ENCODE data around the gene SRRM3. TPM values are rescaled to one million over a fixed set of nuclear protein-coding genes. Genes with fewer than 3 reads are reported as not detected.
"Not testable (repeated sequence)": the region's sequence is repeated elsewhere in the genome, so short reads cannot be mapped to it uniquely, and the experiment has no call there.

The SRRM3 gene
- polyA plus RNA-seq, 1 donor (not counting 4 experiments of a cell fraction or from before 2014, with no cell fraction given): 0.30 TPM

DNA sequence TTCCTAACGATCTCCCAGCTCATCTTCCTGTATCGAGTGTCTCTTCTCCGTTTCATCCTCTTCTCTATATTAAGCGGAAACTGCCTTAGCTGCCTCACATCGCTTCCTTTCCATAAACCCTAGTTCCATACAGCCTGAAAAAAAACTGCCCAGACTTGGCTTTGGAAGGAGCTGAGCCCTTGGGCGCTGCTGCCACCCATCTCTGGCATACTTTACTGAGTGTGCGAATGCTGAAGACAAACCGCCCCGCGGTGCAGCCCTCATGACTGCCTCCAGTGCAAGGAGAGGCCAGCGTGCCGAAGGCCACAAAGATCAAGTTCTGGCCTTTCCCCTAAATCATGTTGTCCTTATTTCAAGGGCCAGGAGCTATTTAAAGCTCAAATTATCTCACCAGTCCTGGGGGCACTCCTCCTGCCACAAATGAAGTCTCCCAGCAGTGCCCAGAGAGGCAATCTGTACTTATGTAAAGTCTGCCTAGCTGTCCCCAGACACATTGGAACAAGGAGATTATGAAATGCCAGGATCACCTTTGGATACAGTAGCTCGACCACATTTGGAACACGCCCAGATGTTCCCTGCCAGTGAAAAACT is 131.9 kb downstream of the SRRM3 start:
- H4K20me1 ChIP-seq (ENCODE audit: control insufficient read depth, extremely low read depth, insufficient read depth, low read length): peaks cover 72% of the 10 kb centered on the region
- no peak overlapping the region for H2AFZ ChIP-seq (ENCODE audit: control insufficient read depth, low read length)
- H3K27me3 ChIP-seq (ENCODE audit: control insufficient read depth, extremely low read depth, insufficient read depth, low read length): no peaks in the 10 kb centered on the region
- H3K27ac ChIP-seq (ENCODE audit: control insufficient read depth, insufficient read depth, low read length): peak overlapping the region; percentile 45
- H3K4me2 ChIP-seq (ENCODE audit: control insufficient read depth, extremely low read depth, insufficient read depth, low read depth, low read length): peak overlapping the region; percentile 51
- peaks cover 97% of the 10 kb centered on the region for H3K79me2 ChIP-seq (ENCODE audit: control insufficient read depth, insufficient read depth, low read length)
- H3K9ac ChIP-seq (ENCODE audit: control insufficient read depth, extremely low read depth, insufficient read depth, low read length): peak overlapping the region; percentile 47
- peaks cover 10% of the 10 kb centered on the region for H3K9me1 ChIP-seq (ENCODE audit: control insufficient read depth, extremely low read depth, insufficient read depth, low read length)
- TF ChIP-seq CTCF (optimal IDR thresholded peaks at IDR 0.05 in 1 of 3, IDR thresholded peaks at IDR 0.05 in 1 of 3, conservative IDR thresholded peaks at IDR 0.05 in 1 of 3; ENCODE audit: extremely low read depth in 1 of 3, insufficient read depth in 2 of 3, low read length in 3 of 3) (no peak), EZH2 (IDR thresholded peaks at IDR 0.05; ENCODE audit: low read length) (no peak)
- dilution Hi-C loops (cut with MboI; ENCODE audit: extremely low pct_ligation_motif_present, low sequenced_read_pairs): no loop called here
- peaks cover 27% of the 10 kb centered on the region for H3K4me1 ChIP-seq (ENCODE audit: control insufficient read depth, extremely low read depth, insufficient read depth, low read length)
- peaks cover 36 to 56% of the 10 kb centered on the region in 2 experiments for H3K36me3 ChIP-seq (ENCODE audit: control insufficient read depth in 2 of 2, extremely low read depth in 1 of 2, insufficient read depth in 2 of 2, low read length in 2 of 2)
- H3K9me3 ChIP-seq (ENCODE audit: control insufficient read depth, low read depth, low read length): no peaks in the 10 kb centered on the region
- no peak overlapping the region for H3K4me3 ChIP-seq (ENCODE audit: control insufficient read depth in 2 of 3, extremely low read depth in 1 of 3, insufficient read depth in 2 of 3, low read depth in 1 of 3, low read length in 3 of 3)
- DNase-seq (ENCODE audit: low read depth, low spot score) (no peak), FAIRE-seq (no peak)

GRCh38 chr7:76334320-76334967 is 132.7 kb downstream of the SRRM3 start:
- no peak for FAIRE-seq
- peaks cover 31 to 51% of the 10 kb centered on the region in 2 experiments for H3K36me3 ChIP-seq (ENCODE audit: control insufficient read depth in 2 of 2, extremely low read depth in 1 of 2, insufficient read depth in 2 of 2, low read length in 2 of 2)

GRCh38 chr7:76335417-76335816 is 133.7 kb downstream of the SRRM3 start:
- H3K27me3 ChIP-seq (ENCODE audit: control insufficient read depth, extremely low read depth, insufficient read depth, low read length); H3K4me3 ChIP-seq (ENCODE audit: control insufficient read depth in 2 of 3, extremely low read depth in 1 of 3, insufficient read depth in 2 of 3, low read depth in 1 of 3, low read length in 3 of 3); H3K9ac ChIP-seq (ENCODE audit: control insufficient read depth, extremely low read depth, insufficient read depth, low read length); H3K4me2 ChIP-seq (ENCODE audit: control insufficient read depth, extremely low read depth, insufficient read depth, low read depth, low read length); H2AFZ ChIP-seq (ENCODE audit: control insufficient read depth, low read length); H3K9me3 ChIP-seq (ENCODE audit: control insufficient read depth, low read depth, low read length); H3K27ac ChIP-seq (ENCODE audit: control insufficient read depth, insufficient read depth, low read length); FAIRE-seq; dilution Hi-C loops (cut with MboI; ENCODE audit: extremely low pct_ligation_motif_present, low sequenced_read_pairs); DNase-seq (ENCODE audit: low read depth, low spot score): not testable (repeated sequence)
- Histone ChIP-seq H3K36me3 (ENCODE audit: control insufficient read depth in 2 of 2, extremely low read depth in 1 of 2, insufficient read depth in 2 of 2, low read length in 2 of 2) (peaks cover 23 to 44% of the 10 kb centered on the region in 2 experiments), H3K79me2 (ENCODE audit: control insufficient read depth, insufficient read depth, low read length) (peaks cover 97% of the 10 kb centered on the region), H3K9me1 (ENCODE audit: control insufficient read depth, extremely low read depth, insufficient read depth, low read length) (peaks cover 13% of the 10 kb centered on the region), H4K20me1 (ENCODE audit: control insufficient read depth, extremely low read depth, insufficient read depth, low read length) (peaks cover 66% of the 10 kb centered on the region), H3K4me1 (ENCODE audit: control insufficient read depth, extremely low read depth, insufficient read depth, low read length) (peaks cover 35% of the 10 kb centered on the region)

More at GRCh38 chr7:76334320-76334967, 132.7 kb downstream of the SRRM3 start:
- Histone ChIP-seq H3K9ac (ENCODE audit: control insufficient read depth, extremely low read depth, insufficient read depth, low read length) (no peak overlapping the region), H3K4me1 (ENCODE audit: control insufficient read depth, extremely low read depth, insufficient read depth, low read length) (peaks cover 33% of the 10 kb centered on the region), H3K9me3 (ENCODE audit: control insufficient read depth, low read depth, low read length) (no peaks in the 10 kb centered on the region), H3K9me1 (ENCODE audit: control insufficient read depth, extremely low read depth, insufficient read depth, low read length) (peaks cover 11% of the 10 kb centered on the region), H3K4me3 (ENCODE audit: control insufficient read depth in 2 of 3, extremely low read depth in 1 of 3, insufficient read depth in 2 of 3, low read depth in 1 of 3, low read length in 3 of 3) (no peak overlapping the region), H2AFZ (ENCODE audit: control insufficient read depth, low read length) (no peak overlapping the region), H3K27me3 (ENCODE audit: control insufficient read depth, extremely low read depth, insufficient read depth, low read length) (no peaks in the 10 kb centered on the region), H3K79me2 (ENCODE audit: control insufficient read depth, insufficient read depth, low read length) (peaks cover 97% of the 10 kb centered on the region), H4K20me1 (ENCODE audit: control insufficient read depth, extremely low read depth, insufficient read depth, low read length) (peaks cover 74% of the 10 kb centered on the region), H3K4me2 (ENCODE audit: control insufficient read depth, extremely low read depth, insufficient read depth, low read depth, low read length) (peak overlapping the region; percentile 51), H3K27ac (ENCODE audit: control insufficient read depth, insufficient read depth, low read length) (no peak overlapping the region)
- dilution Hi-C loops (cut with MboI; ENCODE audit: extremely low pct_ligation_motif_present, low sequenced_read_pairs): no loop called here
- no peak for DNase-seq (ENCODE audit: low read depth, low spot score)
- TF ChIP-seq CTCF (optimal IDR thresholded peaks at IDR 0.05 in 1 of 3, IDR thresholded peaks at IDR 0.05 in 1 of 3, conservative IDR thresholded peaks at IDR 0.05 in 1 of 3; ENCODE audit: extremely low read depth in 1 of 3, insufficient read depth in 2 of 3, low read length in 3 of 3): no peak
- TF ChIP-seq EZH2 (IDR thresholded peaks at IDR 0.05; ENCODE audit: low read length): no peak
